Measurements from ENCODE around the gene DYRK3.

- no peak for TF ChIP-seq POLR2A (IDR thresholded peaks at IDR 0.05)
- no peak for TF ChIP-seq CTCF (IDR thresholded peaks at IDR 0.05)
- TF ChIP-seq EP300 (IDR thresholded peaks at IDR 0.05), result no peak
These were observed 38.9 kb downstream of the DYRK3 start for GRCh38 chr1:206674236-206674635.

Measured in tibial nerve (tissue), 4 donors.